Ascending aorta (tissue), 2 donors: Measurements from ENCODE around the gene NR1D2. TPM values are rescaled to one million over a fixed set of nuclear protein-coding genes. Genes with fewer than 3 reads are reported as not detected.

Source experiments
- DNase-seq, 2 donors: peaks; one replicate each; pipeline ENCODE4 v3.0.0-alpha.2; 2019; ENCODE audit warnings: low spot score in 2 of 2
- H3K27ac ChIP-seq, 2 donors: fragments of 200-600 bp; sonication (generic); one replicate each; pipeline ENCODE4 v1.5.1; 2016 to 2017; ENCODE audit warnings: mild to moderate bottlenecking in 1 of 2
- H3K27me3 ChIP-seq: fragments of 200-600 bp; sonication (generic); one replicate; pipeline ENCODE4 v1.5.1; 2017
- H3K36me3 ChIP-seq, 2 donors: fragments of 200-600 bp; sonication (generic); one replicate each; pipeline ENCODE4 v1.5.1; 2016
- H3K4me1 ChIP-seq, 2 donors: fragments of 200-600 bp; sonication (generic); one replicate each; pipeline ENCODE4 v1.5.1; 2016 to 2017; ENCODE audit warnings: mild to moderate bottlenecking in 1 of 2
- H3K4me3 ChIP-seq, 2 donors: fragments of 200-600 bp; sonication (generic); one replicate each; pipeline ENCODE4 v1.5.1; 2016 to 2017; ENCODE audit warnings: mild to moderate bottlenecking in 1 of 2
- H3K9me3 ChIP-seq, 2 donors: fragments of 200-600 bp; sonication (generic); one replicate each; pipeline ENCODE4 v1.5.1; 2016
- CTCF ChIP-seq, 3 experiments: fragments of 200-600 bp in 2 of 3; fragments of 450-650 bp in 1 of 3; sonication (generic) in 2 of 3; IDR thresholded peaks; one replicate each; pipeline ENCODE4 v1.5.1; 2016 to 2019; ENCODE audit warnings: antibody characterized with exemption in 3 of 3, mild to moderate bottlenecking in 1 of 3, moderate library complexity in 1 of 3
- intact Hi-C: fragments of 100-400 bp; cut with DNase I; formaldehyde crosslinking; loops from one replicate; pipeline ENCODE4 v1.15.1; 2023
- total RNA-seq: library from RNA; depleted of rRNA; stranded (reverse); fragments of >200 nt; gene quantifications from one replicate; pipeline ENCODE4 v1.1.0, GENCODE V29; 2016

NR1D2 gene
- total RNA-seq, 1 donor from 2014 or later: 6.5 TPM

GRCh38 chr3:24017305-24017704 is 72.2 kb downstream of the NR1D2 start:
- no peaks in the 10 kb centered on the region for H3K36me3 ChIP-seq
- H3K4me3 ChIP-seq: no peak overlapping the region
- peaks cover 0 to 9% of the 10 kb centered on the region in 2 donors for H3K4me1 ChIP-seq
- intact Hi-C loops: no loop called here
- no peak for DNase-seq
- TF ChIP-seq CTCF (IDR thresholded peaks at IDR 0.05): no peak
- H3K27ac ChIP-seq: peak overlapping the region; percentile 5 to 48
- H3K9me3 ChIP-seq: no peaks in the 10 kb centered on the region
- no peaks in the 10 kb centered on the region for H3K27me3 ChIP-seq

GRCh38 chr3:24018784-24019570 is 73.9 kb downstream of the NR1D2 start:
- Histone ChIP-seq H3K9me3 (no peaks in the 10 kb centered on the region), H3K36me3 (no peaks in the 10 kb centered on the region), H3K27ac (no peak overlapping the region), H3K4me1 (peaks cover 0 to 9% of the 10 kb centered on the region in 2 donors), H3K4me3 (no peak overlapping the region), H3K27me3 (no peaks in the 10 kb centered on the region)
- TF ChIP-seq CTCF (IDR thresholded peaks at IDR 0.05): no peak
- intact Hi-C loops: no loop called here
- no peak for DNase-seq

GRCh38 chr3:24019585-24019984 is 74.5 kb downstream of the NR1D2 start:
- peaks cover 0 to 9% of the 10 kb centered on the region in 2 donors for H3K4me1 ChIP-seq
- H3K9me3 ChIP-seq: no peaks in the 10 kb centered on the region
- no peak for DNase-seq
- H3K4me3 ChIP-seq: no peak overlapping the region
- H3K27me3 ChIP-seq: no peaks in the 10 kb centered on the region
- intact Hi-C loops: no loop called here
- H3K36me3 ChIP-seq: no peaks in the 10 kb centered on the region
- H3K27ac ChIP-seq: no peak overlapping the region
- TF ChIP-seq CTCF (IDR thresholded peaks at IDR 0.05): no peak

- no peak for TF ChIP-seq CTCF (IDR thresholded peaks at IDR 0.05)
- Histone ChIP-seq H3K9me3 (no peaks in the 10 kb centered on the region), H3K27ac (no peak overlapping the region), H3K27me3 (no peaks in the 10 kb centered on the region), H3K4me1 (peaks cover 0 to 9% of the 10 kb centered on the region in 2 donors), H3K4me3 (no peak overlapping the region), H3K36me3 (no peaks in the 10 kb centered on the region)
- no peak for DNase-seq
- intact Hi-C loops: no loop called here
Measured at GRCh38 chr3:24020036-24020691, 75.1 kb downstream of the NR1D2 start.

- Histone ChIP-seq H3K27me3 (no peaks in the 10 kb centered on the region), H3K36me3 (no peaks in the 10 kb centered on the region), H3K4me3 (no peak overlapping the region), H3K27ac (no peak overlapping the region), H3K4me1 (no peaks in the 10 kb centered on the region), H3K9me3 (no peaks in the 10 kb centered on the region)
- no peak for DNase-seq
- TF ChIP-seq CTCF (IDR thresholded peaks at IDR 0.05): no peak
- intact Hi-C loops: no loop called here
Measured at GRCh38 chr3:24023197-24023596, 78.1 kb downstream of the NR1D2 start.
